ENCODE measurements around the gene PMEPA1. TPM values are rescaled to one million over a fixed set of nuclear protein-coding genes. Genes with fewer than 3 reads are reported as not detected.

PMEPA1 gene
- total RNA-seq, 1 experiment from 2014 or later = 163 TPM

- no peaks in the 10 kb centered on the region for H3K27me3 ChIP-seq (ENCODE audit: insufficient read depth, low read depth)
- no peaks in the 10 kb centered on the region for H3K9me2 ChIP-seq (ENCODE audit: insufficient read depth)
- no peaks in the 10 kb centered on the region for H3K36me3 ChIP-seq (ENCODE audit: low read depth)
- H2AFZ ChIP-seq = no peak overlapping the region
- TF ChIP-seq, protein P1, sequence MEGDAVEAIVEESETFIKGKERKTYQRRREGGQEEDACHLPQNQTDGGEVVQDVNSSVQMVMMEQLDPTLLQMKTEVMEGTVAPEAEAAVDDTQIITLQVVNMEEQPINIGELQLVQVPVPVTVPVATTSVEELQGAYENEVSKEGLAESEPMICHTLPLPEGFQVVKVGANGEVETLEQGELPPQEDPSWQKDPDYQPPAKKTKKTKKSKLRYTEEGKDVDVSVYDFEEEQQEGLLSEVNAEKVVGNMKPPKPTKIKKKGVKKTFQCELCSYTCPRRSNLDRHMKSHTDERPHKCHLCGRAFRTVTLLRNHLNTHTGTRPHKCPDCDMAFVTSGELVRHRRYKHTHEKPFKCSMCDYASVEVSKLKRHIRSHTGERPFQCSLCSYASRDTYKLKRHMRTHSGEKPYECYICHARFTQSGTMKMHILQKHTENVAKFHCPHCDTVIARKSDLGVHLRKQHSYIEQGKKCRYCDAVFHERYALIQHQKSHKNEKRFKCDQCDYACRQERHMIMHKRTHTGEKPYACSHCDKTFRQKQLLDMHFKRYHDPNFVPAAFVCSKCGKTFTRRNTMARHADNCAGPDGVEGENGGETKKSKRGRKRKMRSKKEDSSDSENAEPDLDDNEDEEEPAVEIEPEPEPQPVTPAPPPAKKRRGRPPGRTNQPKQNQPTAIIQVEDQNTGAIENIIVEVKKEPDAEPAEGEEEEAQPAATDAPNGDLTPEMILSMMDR (conservative IDR thresholded peaks at IDR 0.05) = no peak
- TF ChIP-seq EZH2 (IDR thresholded peaks at IDR 0.05; ENCODE audit: low read depth) = no peak
- peaks cover 61% of the 10 kb centered on the region for H3K4me1 ChIP-seq (replicated peaks; ENCODE audit: insufficient read depth)
- ChIA-PET CTCF (no interaction called here), POLR2A (ENCODE audit: unreplicated experiment) (interaction anchor here (0.6 to 0.7 kb wide), 2 partner anchors 15 to 368 kb away, joined by 3 to 4 read pairs; no protein-coding TSS in a partner anchor)
- no peak overlapping the region for H3K4me3 ChIP-seq
- H3K9me3 ChIP-seq (ENCODE audit: insufficient read depth, low read depth) = no peaks in the 10 kb centered on the region
- peaks cover 41% of the 10 kb centered on the region for H3K79me2 ChIP-seq (ENCODE audit: low read depth)
- H3K27ac ChIP-seq = peak overlapping the region; percentile 36; the same call in 1 of the 2 replicates
- peaks cover 35% of the 10 kb centered on the region for H3F3A ChIP-seq (ENCODE audit: insufficient read depth, low read depth)
- intact Hi-C loops (cut with micrococcal nuclease; ENCODE audit: unreplicated experiment) = no loop called here
- H3K4me2 ChIP-seq = peak overlapping the region; percentile 89
- BruUV-seq (replicated peaks) = no TSS peak
- DNase-seq = no peak
- no peaks in the 10 kb centered on the region for H4K20me1 ChIP-seq (ENCODE audit: insufficient read depth)
Observed at GRCh38 chr20:57713951-57714350, 4.1 kb upstream of the PMEPA1 start.

DNA sequence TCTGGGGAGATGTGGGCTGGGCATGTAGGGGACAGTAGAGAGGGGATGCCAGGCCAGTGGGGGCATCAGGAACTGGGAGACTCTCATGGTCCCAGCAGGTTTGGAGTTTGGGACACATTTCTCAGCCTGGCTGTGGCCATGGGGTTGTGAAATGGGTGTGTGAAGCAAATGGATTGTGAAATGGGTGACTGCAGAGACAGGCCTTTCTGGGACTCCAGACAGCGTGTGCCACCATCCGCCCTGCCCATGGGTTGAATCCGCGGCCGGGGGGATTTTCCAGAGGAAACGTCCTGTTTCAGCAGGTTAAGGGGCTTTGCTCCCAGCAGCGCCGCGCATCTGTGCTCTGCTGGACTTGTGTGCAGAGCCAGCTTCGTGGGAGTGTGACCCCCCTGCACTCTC is 3.7 kb upstream of the PMEPA1 start:
- ChIA-PET CTCF (interaction anchor here (0.6 kb wide), 1 partner anchor 9 kb away, joined by 4 read pairs; no protein-coding TSS in a partner anchor), POLR2A (ENCODE audit: unreplicated experiment) (interaction anchor here (0.6 kb wide), 1 partner anchor 12 kb away, joined by 5 read pairs; no protein-coding TSS in a partner anchor)
- Histone ChIP-seq H3F3A (ENCODE audit: insufficient read depth, low read depth) (peaks cover 35% of the 10 kb centered on the region), H3K27ac (peak overlapping the region; percentile 36), H3K79me2 (ENCODE audit: low read depth) (peaks cover 45% of the 10 kb centered on the region), H2AFZ (no peak overlapping the region), H3K4me2 (peak overlapping the region; percentile 89), H3K36me3 (ENCODE audit: low read depth) (0 out of 2 replicates have a peak, but pooled peaks cover 1% of the 10 kb centered on the region), H3K27me3 (ENCODE audit: insufficient read depth, low read depth) (no peaks in the 10 kb centered on the region), H3K4me1 (replicated peaks; ENCODE audit: insufficient read depth) (peaks cover 59% of the 10 kb centered on the region), H3K4me3 (no peak overlapping the region), H3K9me2 (ENCODE audit: insufficient read depth) (no peaks in the 10 kb centered on the region), H4K20me1 (ENCODE audit: insufficient read depth) (peaks cover 4% of the 10 kb centered on the region), H3K9me3 (ENCODE audit: insufficient read depth, low read depth) (no peaks in the 10 kb centered on the region)
- no TSS peak for BruUV-seq (replicated peaks)
- intact Hi-C loops (cut with micrococcal nuclease; ENCODE audit: unreplicated experiment) = no loop called here
- DNase-seq = peak in 1 of 2 experiments; percentile 67
- TF ChIP-seq EZH2 (IDR thresholded peaks at IDR 0.05; ENCODE audit: low read depth) = no peak
- TF ChIP-seq, protein P1 (conservative IDR thresholded peaks at IDR 0.05) = no peak

DNA sequence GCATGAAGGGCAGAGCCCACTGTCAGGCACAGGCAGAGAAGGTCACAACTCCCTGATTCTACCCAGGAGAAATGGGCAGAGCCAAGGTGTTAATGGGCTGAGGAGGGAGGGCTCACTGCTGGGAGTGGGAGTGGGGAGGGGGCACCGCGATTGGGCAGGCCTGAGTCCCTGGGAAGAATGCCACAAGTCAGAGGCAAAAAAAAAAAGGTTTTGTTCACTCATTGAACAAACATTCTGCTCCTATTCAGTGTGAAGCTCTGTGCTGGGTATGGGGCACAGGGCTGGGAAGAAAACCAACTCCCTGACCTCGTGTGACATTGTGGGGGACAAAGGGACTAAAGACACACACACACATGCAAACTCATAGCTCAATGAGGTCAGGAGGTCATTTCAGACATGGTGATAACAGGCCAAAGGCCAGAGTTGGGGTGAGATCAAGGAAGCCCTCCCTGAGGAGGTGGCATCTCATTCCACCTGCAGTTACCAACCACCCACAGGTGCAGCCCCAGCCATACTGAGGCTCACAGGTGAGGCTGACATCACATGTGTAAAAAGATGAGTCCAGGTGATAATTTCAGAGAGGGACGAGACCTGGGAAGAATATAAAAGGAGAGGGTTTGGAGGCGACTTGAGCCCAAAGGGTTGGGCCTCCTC is 3.2 kb upstream of the PMEPA1 start:
- no TSS peak for BruUV-seq (replicated peaks)
- intact Hi-C loops (cut with micrococcal nuclease; ENCODE audit: unreplicated experiment) = no loop called here
- H2AFZ ChIP-seq = no peak overlapping the region
- peaks cover 6% of the 10 kb centered on the region; the same call in 1 of the 2 replicates for H3K36me3 ChIP-seq (ENCODE audit: low read depth)
- no peaks in the 10 kb centered on the region for H3K27me3 ChIP-seq (ENCODE audit: insufficient read depth, low read depth)
- POLR2A ChIA-PET (ENCODE audit: unreplicated experiment) = interaction anchor here (0.6 kb wide), 1 partner anchor 12 kb away, joined by 5 read pairs; no protein-coding TSS in a partner anchor
- H3K27ac ChIP-seq = peak overlapping the region; percentile 36
- CTCF ChIA-PET = interaction anchor here (0.6 kb wide), 1 partner anchor 9 kb away, joined by 4 read pairs; no protein-coding TSS in a partner anchor
- no peak overlapping the region for H3K4me3 ChIP-seq
- H3K79me2 ChIP-seq (ENCODE audit: low read depth) = peaks cover 50% of the 10 kb centered on the region
- TF ChIP-seq EZH2 (IDR thresholded peaks at IDR 0.05; ENCODE audit: low read depth) = no peak
- TF ChIP-seq, protein P1 (conservative IDR thresholded peaks at IDR 0.05) = no peak
- no peaks in the 10 kb centered on the region for H3K9me2 ChIP-seq (ENCODE audit: insufficient read depth)
- peak overlapping the region; percentile 89 for H3K4me2 ChIP-seq
- H4K20me1 ChIP-seq (ENCODE audit: insufficient read depth) = peaks cover 9% of the 10 kb centered on the region
- H3K9me3 ChIP-seq (ENCODE audit: insufficient read depth, low read depth) = no peaks in the 10 kb centered on the region
- H3F3A ChIP-seq (ENCODE audit: insufficient read depth, low read depth) = peaks cover 32% of the 10 kb centered on the region
- DNase-seq = no peak
- peaks cover 56% of the 10 kb centered on the region for H3K4me1 ChIP-seq (replicated peaks; ENCODE audit: insufficient read depth)
